PFSK-1 (cell line): Measurements from ENCODE around the gene NXPH4.

Source experiments
- POLR2AphosphoS5 ChIP-seq: IDR thresholded peaks from 2 replicates; pipeline ENCODE4 v1.6.1; 2012; ENCODE audit warnings: low read depth, mild to moderate bottlenecking, control low read depth, low read length, moderate library complexity
- SIN3A ChIP-seq: IDR thresholded peaks from 2 replicates; pipeline ENCODE4 v1.6.1; 2012; ENCODE audit warnings: mild to moderate bottlenecking, low read length, moderate library complexity, borderline replicate concordance; ENCODE audit not compliant: insufficient read depth
- TAF1 ChIP-seq: IDR thresholded peaks from 2 replicates; pipeline ENCODE4 v1.6.1; 2012; ENCODE audit warnings: low read length, control low read depth, borderline replicate concordance; ENCODE audit not compliant: insufficient read depth
- TF ChIP-seq, protein P1 (sequence below), 2 experiments: IDR thresholded peaks; 2 replicates each; pipeline versions ENCODE4 v1.6.1 to v1.8.0; 2011 to 2012; ENCODE audit warnings: low read depth in 2 of 2, low read length in 2 of 2, control low read depth in 1 of 2, inconsistent platforms in 1 of 2, mild to moderate bottlenecking in 1 of 2, moderate library complexity in 1 of 2; ENCODE audit not compliant: insufficient read depth in 1 of 2

DNA sequence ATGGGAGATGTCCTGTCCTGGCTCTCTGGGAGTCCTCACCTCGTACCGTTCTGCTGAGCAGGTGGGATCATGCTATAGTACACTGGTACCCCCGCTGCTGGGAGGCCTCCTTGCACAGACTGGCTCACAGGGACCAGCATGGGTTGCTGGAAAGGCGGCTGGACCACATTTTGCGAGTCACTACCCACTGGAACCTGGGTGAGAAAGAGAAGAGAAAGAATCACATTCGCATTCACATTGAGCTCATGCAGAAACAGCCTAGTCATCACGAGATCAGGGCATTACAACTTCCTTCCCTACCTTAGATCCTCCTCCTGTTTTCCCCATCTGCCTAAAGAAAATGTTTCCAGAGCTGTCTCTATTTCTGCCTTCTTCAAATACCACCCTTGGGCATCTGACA, 51.7 kb downstream of the NXPH4 start:
- TF ChIP-seq POLR2AphosphoS5 (no peak), SIN3A (no peak), TAF1 (no peak)
- TF ChIP-seq, protein P1, sequence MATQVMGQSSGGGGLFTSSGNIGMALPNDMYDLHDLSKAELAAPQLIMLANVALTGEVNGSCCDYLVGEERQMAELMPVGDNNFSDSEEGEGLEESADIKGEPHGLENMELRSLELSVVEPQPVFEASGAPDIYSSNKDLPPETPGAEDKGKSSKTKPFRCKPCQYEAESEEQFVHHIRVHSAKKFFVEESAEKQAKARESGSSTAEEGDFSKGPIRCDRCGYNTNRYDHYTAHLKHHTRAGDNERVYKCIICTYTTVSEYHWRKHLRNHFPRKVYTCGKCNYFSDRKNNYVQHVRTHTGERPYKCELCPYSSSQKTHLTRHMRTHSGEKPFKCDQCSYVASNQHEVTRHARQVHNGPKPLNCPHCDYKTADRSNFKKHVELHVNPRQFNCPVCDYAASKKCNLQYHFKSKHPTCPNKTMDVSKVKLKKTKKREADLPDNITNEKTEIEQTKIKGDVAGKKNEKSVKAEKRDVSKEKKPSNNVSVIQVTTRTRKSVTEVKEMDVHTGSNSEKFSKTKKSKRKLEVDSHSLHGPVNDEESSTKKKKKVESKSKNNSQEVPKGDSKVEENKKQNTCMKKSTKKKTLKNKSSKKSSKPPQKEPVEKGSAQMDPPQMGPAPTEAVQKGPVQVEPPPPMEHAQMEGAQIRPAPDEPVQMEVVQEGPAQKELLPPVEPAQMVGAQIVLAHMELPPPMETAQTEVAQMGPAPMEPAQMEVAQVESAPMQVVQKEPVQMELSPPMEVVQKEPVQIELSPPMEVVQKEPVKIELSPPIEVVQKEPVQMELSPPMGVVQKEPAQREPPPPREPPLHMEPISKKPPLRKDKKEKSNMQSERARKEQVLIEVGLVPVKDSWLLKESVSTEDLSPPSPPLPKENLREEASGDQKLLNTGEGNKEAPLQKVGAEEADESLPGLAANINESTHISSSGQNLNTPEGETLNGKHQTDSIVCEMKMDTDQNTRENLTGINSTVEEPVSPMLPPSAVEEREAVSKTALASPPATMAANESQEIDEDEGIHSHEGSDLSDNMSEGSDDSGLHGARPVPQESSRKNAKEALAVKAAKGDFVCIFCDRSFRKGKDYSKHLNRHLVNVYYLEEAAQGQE (IDR thresholded peaks at IDR 0.05; ENCODE audit: insufficient read depth in 1 of 2, low read depth in 2 of 2, low read length in 2 of 2) = no peak
